K562 (cell line): Measurements from ENCODE around the gene S100P. TPM values are rescaled to one million over a fixed set of nuclear protein-coding genes. Genes with fewer than 3 reads are reported as not detected.

Experiments
- CXXC5 ChIP-seq: fragments of 250-450 bp; sonication (Bioruptor Pico); IDR thresholded peaks from 2 replicates; pipeline ENCODE4 v1.8.0; 2022; ENCODE audit warnings: inconsistent platforms, mild to moderate bottlenecking, moderate library complexity
- E2F6 ChIP-seq, 2 experiments: IDR thresholded peaks; 2 replicates each; pipeline ENCODE4 v1.6.1; 2011; ENCODE audit warnings: borderline replicate concordance in 1 of 2, control low read depth in 1 of 2, low read depth in 1 of 2, low read length in 1 of 2, mild to moderate bottlenecking in 1 of 2, mixed read lengths in 1 of 2, moderate library complexity in 1 of 2; ENCODE audit not compliant: insufficient read depth in 1 of 2, insufficient read length in 1 of 2, poor library complexity in 1 of 2, severe bottlenecking in 1 of 2; ENCODE audit errors: extremely low read depth in 1 of 2
- ELF4 ChIP-seq: fragments of 450-650 bp; formaldehyde crosslinking; IDR thresholded peaks from 2 replicates; pipeline ENCODE4 v1.4.0; 2022; ENCODE audit warnings: missing genetic modification characterization
- FOSL1 ChIP-seq: fragments of 200-800 bp; sonication (Bioruptor generic); conservative IDR thresholded peaks from 2 replicates; pipeline ENCODE4 v1.6.1; 2016; ENCODE audit warnings: missing genetic modification characterization, missing compliant biosample characterization
- HINFP ChIP-seq: fragments of 450-650 bp; conservative IDR thresholded peaks from 2 replicates; pipeline ENCODE4 v1.6.1; 2016; ENCODE audit warnings: missing genetic modification characterization, low read depth, mild to moderate bottlenecking, control low read depth, missing compliant biosample characterization
- ILK ChIP-seq: fragments of 450-650 bp; IDR thresholded peaks from 2 replicates; pipeline ENCODE4 v1.6.1; 2016; ENCODE audit warnings: missing genetic modification characterization, low read depth, mild to moderate bottlenecking, missing compliant biosample characterization, moderate library complexity, borderline replicate concordance
- JUN ChIP-seq, 2 experiments: sonication (generic) in 1 of 2; formaldehyde crosslinking in 1 of 2; IDR thresholded peaks; 2 replicates each; pipeline versions ENCODE4 v1.6.1 to v1.8.0; 2012 to 2022; ENCODE audit warnings: borderline replicate concordance in 2 of 2, mild to moderate bottlenecking in 2 of 2, improper control_type of control experiment in 1 of 2, low read depth in 1 of 2, low read length in 1 of 2, missing genetic modification reagents in 1 of 2
- KLF13 ChIP-seq: fragments of 450-650 bp; IDR thresholded peaks from 2 replicates; pipeline ENCODE4 v1.6.1; 2016; ENCODE audit warnings: missing genetic modification characterization, low read depth, mild to moderate bottlenecking, missing compliant biosample characterization, moderate library complexity, borderline replicate concordance
- MECOM ChIP-seq: fragments of 250-450 bp; sonication (Bioruptor Pico); IDR thresholded peaks from 2 replicates; pipeline ENCODE4 v1.8.0; 2022; ENCODE audit warnings: inconsistent platforms
- MTA1 ChIP-seq: fragments of 450-650 bp; IDR thresholded peaks from 2 replicates; pipeline ENCODE4 v1.6.1; 2017; ENCODE audit warnings: borderline replicate concordance
- NFE2 ChIP-seq: IDR thresholded peaks from 2 replicates; pipeline ENCODE4 v1.6.1; 2014; ENCODE audit warnings: antibody characterized with exemption, low read depth
- POLR3G ChIP-seq: IDR thresholded peaks from 2 replicates; pipeline ENCODE4 v1.6.1; 2011; ENCODE audit not compliant: insufficient read length, insufficient replicate concordance; ENCODE audit errors: extremely low read depth
- SMAD4 ChIP-seq: fragments of 250-450 bp; sonication (Bioruptor Pico); conservative IDR thresholded peaks from 2 replicates; pipeline ENCODE4 v1.8.0; 2021; ENCODE audit warnings: inconsistent platforms, mild to moderate bottlenecking, moderate library complexity
- ZBTB17 ChIP-seq: fragments of 450-650 bp; formaldehyde crosslinking; IDR thresholded peaks from 2 replicates; pipeline ENCODE4 v1.4.0; 2020; ENCODE audit warnings: mild to moderate bottlenecking
- ZNF511 ChIP-seq: sonication (generic); formaldehyde crosslinking; IDR thresholded peaks from 2 replicates; pipeline ENCODE4 v1.8.0; 2022; ENCODE audit warnings: mild to moderate bottlenecking, missing genetic modification reagents
- ZNF592 ChIP-seq: fragments of 450-650 bp; IDR thresholded peaks from 2 replicates; pipeline ENCODE4 v1.6.1; 2017; ENCODE audit warnings: antibody characterized with exemption, mild to moderate bottlenecking
- ZNF696 ChIP-seq: fragments of 250-450 bp; sonication (Bioruptor Pico); conservative IDR thresholded peaks from 2 replicates; pipeline ENCODE4 v1.4.0; 2020; ENCODE audit warnings: mild to moderate bottlenecking, moderate library complexity
- polyA plus RNA-seq, 8 experiments: library from polyadenylated mRNA; depleted of rRNA in 4 of 8; stranded (reverse) in 5 of 8; unstranded in 3 of 8; fragments of >200 nt; fragmentation: Nextera tagmentation in 2 of 8; fragmentation: Illumina TruSeq in 1 of 8; extraction: Ambion mirVana in 2 of 8; extraction: Trizol in 1 of 8; gene quantifications; 2 replicates each; pipeline versions ENCODE4 v1.2.1 to v1.2.3, GENCODE V29; 2011 to 2014; ENCODE audit warnings: inconsistent platforms in 1 of 8, missing spikeins in 1 of 8
- total RNA-seq, 7 experiments: library from RNA; depleted of rRNA in 6 of 7; stranded (reverse); fragments of >200 nt in 6 of 7; fragmentation: Illumina TruSeq in 2 of 7; extraction: Trizol in 2 of 7; gene quantifications; 2 replicates each; pipeline versions ENCODE4 v1.2.1 to v1.2.3, GENCODE V29; 2011 to 2021; ENCODE audit warnings: low replicate concordance in 1 of 7

Gene S100P
- total and polyA plus RNA-seq, 9 of the 15 experiments (the other 6 are each of a cell fraction or from before 2014, with no cell fraction given) = 4.1 to 23.8 (median 7.5) TPM

GRCh38 chr4:6734165-6734786, 40.6 kb downstream of the S100P start (continued):
- TF ChIP-seq KLF13 (tag) (0 out of 2 replicates have a peak, but pooled peaks have one; percentile 7), ZBTB17 (CRISPR knock-in tag) (no peak), MTA1 (0 out of 2 replicates have a peak, but pooled peaks have one; percentile 14), ELF4 (CRISPR knock-in tag) (0 out of 2 replicates have a peak, but pooled peaks have one; percentile 11), ILK (0 out of 2 replicates have a peak, but pooled peaks have one; percentile 3), ZNF511 (CRISPR knock-in tag) (peak; percentile 36; the same call in 1 of the 2 replicates), ZNF696 (no peak), HINFP (tag) (0 out of 2 replicates have a peak, but pooled peaks have one; percentile 40), JUN (IDR thresholded peaks at IDR 0.05; ENCODE audit: borderline replicate concordance, low read depth, low read length) (peak; percentile 70), JUN (CRISPR knock-in tag; IDR thresholded peaks at IDR 0.05; ENCODE audit: borderline replicate concordance) (0 out of 2 replicates have a peak, but pooled peaks have one; percentile 33), FOSL1 (tag) (peak; percentile 79), MECOM (CRISPR knock-in tag) (peak; percentile 89), POLR3G (no peak), ZNF592 (peak; percentile 98), CXXC5 (CRISPR knock-in tag) (peak; percentile 48; the same call in 1 of the 2 replicates), SMAD4 (CRISPR knock-in tag) (peak; percentile 79), E2F6 (IDR thresholded peaks at IDR 0.05; ENCODE audit: borderline replicate concordance in 1 of 2, extremely low read depth in 1 of 2, insufficient read depth in 1 of 2, insufficient read length in 1 of 2, low read depth in 1 of 2, low read length in 1 of 2, poor library complexity in 1 of 2, severe bottlenecking in 1 of 2) (peak; percentile 74 to 86), NFE2 (peak; percentile 42; the same call in 1 of the 2 replicates)
